Peyer's patch (tissue), 4 donors: ENCODE results near the gene KRT78. TPM values are rescaled to one million over a fixed set of nuclear protein-coding genes. Genes with fewer than 3 reads are reported as not detected.
A peak's percentile ranks its signal among the peaks of the same experiment; 100 is the strongest.
"Not testable (repeated sequence)": the region's sequence is repeated elsewhere in the genome, so short reads cannot be mapped to it uniquely, and the experiment has no call there.

Source experiments
- DNase-seq, 3 donors: peaks; one replicate each; pipeline ENCODE4 v3.0.0-alpha.2; 2017 to 2019
- H3K27ac ChIP-seq, 4 donors: fragments of 200-600 bp; sonication (generic); one replicate each; pipeline ENCODE4 v1.5.1; 2016 to 2019
- H3K27me3 ChIP-seq, 2 donors: fragments of 200-600 bp; sonication (generic); one replicate each; pipeline ENCODE4 v1.5.1; 2019
- H3K36me3 ChIP-seq, 3 donors: fragments of 200-600 bp; sonication (generic); one replicate each; pipeline ENCODE4 v1.5.1; 2016 to 2019
- H3K4me1 ChIP-seq, 4 donors: fragments of 200-600 bp; sonication (generic); one replicate each; pipeline ENCODE4 v1.5.1; 2016 to 2019
- H3K4me3 ChIP-seq, 4 donors: fragments of 200-600 bp; sonication (generic); 1 replicate in 3 of 4; 2 replicates in 1 of 4; pipeline ENCODE4 v1.5.1; 2016 to 2019; ENCODE audit warnings: mild to moderate bottlenecking in 1 of 4
- H3K9me3 ChIP-seq, 4 donors: fragments of 200-600 bp; sonication (generic); one replicate each; pipeline ENCODE4 v1.5.1; 2016 to 2019; ENCODE audit warnings: mild to moderate bottlenecking in 1 of 4
- POLR2A ChIP-seq, 2 donors: fragments of 450-650 bp; IDR thresholded peaks; one replicate each; pipeline ENCODE4 v1.5.1; 2017; ENCODE audit warnings: antibody characterized with exemption in 2 of 2, mild to moderate bottlenecking in 2 of 2, moderate library complexity in 2 of 2
- total RNA-seq, 4 donors: library from RNA; depleted of rRNA; stranded (reverse); fragments of >200 nt; gene quantifications; one replicate each; pipeline ENCODE4 v1.1.0, GENCODE V29; 2016
- TF ChIP-seq, protein P1 (sequence below), 6 experiments: fragments of 450-650 bp in 4 of 6; fragments of 200-600 bp in 2 of 6; sonication (generic) in 1 of 6; IDR thresholded peaks; one replicate each; pipeline ENCODE4 v1.5.1; 2017 to 2019; ENCODE audit warnings: antibody characterized with exemption in 6 of 6, mild to moderate bottlenecking in 3 of 6, moderate library complexity in 1 of 6

The KRT78 gene
- total RNA-seq, 4 donors from 2014 or later, result not detected

DNA sequence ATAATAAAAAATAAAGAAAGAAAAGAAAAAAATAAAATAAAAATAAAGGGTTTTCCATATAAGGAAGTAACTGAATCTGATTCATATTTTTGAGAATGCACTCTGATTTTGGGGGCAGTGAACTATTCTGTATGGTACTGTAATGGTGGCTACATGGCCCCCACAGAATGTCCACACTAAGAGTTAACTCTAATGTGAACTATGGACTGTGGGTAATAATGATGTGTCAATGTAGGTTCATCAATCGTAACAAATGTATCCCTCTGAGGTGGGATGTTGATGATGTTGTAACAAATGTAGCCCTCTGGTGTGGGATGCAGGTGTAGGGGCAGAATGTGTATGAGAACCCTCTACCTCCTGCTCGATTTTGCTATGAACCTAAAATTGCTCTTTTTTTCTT lies 42.2 kb upstream of the KRT78 start:
- no peaks in the 10 kb centered on the region for H3K36me3 ChIP-seq
- no peak for DNase-seq
- no peak overlapping the region for H3K27ac ChIP-seq
- H3K4me1 ChIP-seq, result peaks cover 0 to 7% (median 0%) of the 10 kb centered on the region in 4 donors
- H3K4me3 ChIP-seq, result no peak overlapping the region
- H3K27me3 ChIP-seq, result no peaks in the 10 kb centered on the region
- H3K9me3 ChIP-seq, result no peaks in the 10 kb centered on the region
- TF ChIP-seq, protein P1, sequence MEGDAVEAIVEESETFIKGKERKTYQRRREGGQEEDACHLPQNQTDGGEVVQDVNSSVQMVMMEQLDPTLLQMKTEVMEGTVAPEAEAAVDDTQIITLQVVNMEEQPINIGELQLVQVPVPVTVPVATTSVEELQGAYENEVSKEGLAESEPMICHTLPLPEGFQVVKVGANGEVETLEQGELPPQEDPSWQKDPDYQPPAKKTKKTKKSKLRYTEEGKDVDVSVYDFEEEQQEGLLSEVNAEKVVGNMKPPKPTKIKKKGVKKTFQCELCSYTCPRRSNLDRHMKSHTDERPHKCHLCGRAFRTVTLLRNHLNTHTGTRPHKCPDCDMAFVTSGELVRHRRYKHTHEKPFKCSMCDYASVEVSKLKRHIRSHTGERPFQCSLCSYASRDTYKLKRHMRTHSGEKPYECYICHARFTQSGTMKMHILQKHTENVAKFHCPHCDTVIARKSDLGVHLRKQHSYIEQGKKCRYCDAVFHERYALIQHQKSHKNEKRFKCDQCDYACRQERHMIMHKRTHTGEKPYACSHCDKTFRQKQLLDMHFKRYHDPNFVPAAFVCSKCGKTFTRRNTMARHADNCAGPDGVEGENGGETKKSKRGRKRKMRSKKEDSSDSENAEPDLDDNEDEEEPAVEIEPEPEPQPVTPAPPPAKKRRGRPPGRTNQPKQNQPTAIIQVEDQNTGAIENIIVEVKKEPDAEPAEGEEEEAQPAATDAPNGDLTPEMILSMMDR (IDR thresholded peaks at IDR 0.05), result no peak
- no peak for TF ChIP-seq POLR2A (IDR thresholded peaks at IDR 0.05)

DNA sequence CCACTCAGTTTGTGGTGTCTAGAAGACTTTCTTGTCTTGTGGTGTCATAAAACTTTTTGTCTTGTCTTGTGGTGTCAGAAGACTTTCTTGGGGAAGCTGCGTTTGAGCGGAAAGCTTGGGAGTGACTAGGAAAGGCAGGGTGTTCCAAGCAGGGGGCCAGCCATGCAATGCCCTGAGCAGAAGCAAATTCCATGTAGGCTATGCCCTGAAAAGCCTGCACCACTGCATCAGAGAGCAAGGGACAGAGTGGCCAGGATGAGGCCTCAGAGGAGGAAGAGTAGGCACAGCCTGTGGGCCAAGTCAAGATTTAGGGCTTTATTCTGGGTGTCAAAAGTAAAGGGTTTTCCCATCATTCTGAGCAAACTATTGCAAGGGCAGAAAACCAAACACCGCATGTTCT lies 41.6 kb upstream of the KRT78 start:
- Histone ChIP-seq H3K4me1 (peaks cover 0 to 1% (median 0%) of the 10 kb centered on the region in 4 donors), H3K27me3 (no peaks in the 10 kb centered on the region), H3K36me3 (no peaks in the 10 kb centered on the region), H3K27ac (no peak overlapping the region), H3K9me3 (no peaks in the 10 kb centered on the region), H3K4me3 (no peak overlapping the region)
- TF ChIP-seq POLR2A (IDR thresholded peaks at IDR 0.05), result no peak
- TF ChIP-seq, protein P1 (IDR thresholded peaks at IDR 0.05), result no peak
- DNase-seq, result no peak

DNA sequence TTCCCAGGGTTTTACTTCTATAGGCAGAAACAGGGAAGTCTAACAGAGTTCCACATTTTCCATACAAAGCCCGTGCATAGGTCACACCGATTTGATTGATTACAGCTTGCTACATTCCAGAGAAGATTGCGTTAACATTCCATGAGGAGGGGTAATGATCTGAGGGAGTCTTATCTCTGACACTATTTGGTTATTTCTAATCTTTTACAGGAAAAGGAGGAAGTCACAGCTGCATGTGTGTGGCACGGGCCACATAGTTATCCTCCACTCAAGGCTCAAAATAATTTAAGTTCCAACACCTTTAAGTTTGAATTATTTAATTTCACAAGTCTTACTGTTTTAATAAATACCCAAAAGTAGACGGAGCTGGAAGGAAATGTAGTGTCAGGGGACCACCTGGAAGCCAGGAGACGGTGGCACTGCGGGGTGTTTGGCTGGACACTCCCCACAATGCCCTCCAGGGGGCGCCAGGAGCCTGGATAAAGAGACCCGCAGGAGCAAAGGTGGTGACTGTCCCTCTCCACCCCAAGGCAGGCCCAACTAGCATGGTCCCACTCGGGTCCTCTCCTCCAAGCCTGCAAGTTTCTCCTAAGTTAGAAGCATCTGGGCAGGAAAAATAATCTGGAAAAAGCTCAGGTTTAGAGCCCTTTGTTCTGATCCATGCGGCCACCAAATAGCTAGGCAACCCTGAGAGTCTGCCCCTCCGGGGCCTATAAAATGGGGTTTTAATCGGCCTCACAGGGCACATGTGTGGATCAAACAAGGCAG lies 35.9 kb upstream of the KRT78 start:
- H3K9me3 ChIP-seq, result no peaks in the 10 kb centered on the region
- H3K4me1 ChIP-seq, result peaks cover 0 to 6% (median under 1%) of the 10 kb centered on the region in 4 donors
- peak overlapping the region in 3 of 4 donors; percentile 22 to 51 (median 47) for H3K27ac ChIP-seq
- TF ChIP-seq, protein P1 (IDR thresholded peaks at IDR 0.05), result peak; percentile 60 to 98 (median 92)
- peak in 1 of 2 donors; percentile 28 for TF ChIP-seq POLR2A (IDR thresholded peaks at IDR 0.05)
- no peaks in the 10 kb centered on the region for H3K36me3 ChIP-seq
- peak; percentile 74 to 92 (median 90) for DNase-seq
- H3K4me3 ChIP-seq, result no peak overlapping the region
- H3K27me3 ChIP-seq, result no peaks in the 10 kb centered on the region

DNA sequence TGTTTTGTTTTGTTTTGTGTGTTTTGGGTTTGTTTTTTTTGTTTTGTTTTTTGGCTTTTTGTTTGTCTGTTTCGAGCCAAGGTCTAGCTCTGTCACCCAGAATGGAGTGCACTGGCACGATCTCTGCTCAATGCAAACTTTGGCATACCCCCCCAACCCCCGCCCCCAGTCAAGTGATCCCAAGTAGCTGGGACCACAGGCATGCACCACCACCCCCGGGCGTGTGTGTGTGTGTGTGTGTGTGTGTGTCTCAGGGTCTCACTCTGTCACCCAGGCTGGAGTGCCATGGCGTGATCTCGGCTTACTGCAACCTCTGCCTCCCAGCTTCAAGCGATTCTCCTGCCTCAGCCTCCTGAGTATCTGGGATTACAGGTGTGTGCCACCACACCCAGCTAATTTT lies 31.7 kb upstream of the KRT78 start:
- DNase-seq, H3K9me3 ChIP-seq, H3K27me3 ChIP-seq, H3K36me3 ChIP-seq, H3K4me3 ChIP-seq, H3K27ac ChIP-seq: not testable (repeated sequence)
- peaks cover 0 to 25% (median 2%) of the 10 kb centered on the region in 4 donors for H3K4me1 ChIP-seq

DNA sequence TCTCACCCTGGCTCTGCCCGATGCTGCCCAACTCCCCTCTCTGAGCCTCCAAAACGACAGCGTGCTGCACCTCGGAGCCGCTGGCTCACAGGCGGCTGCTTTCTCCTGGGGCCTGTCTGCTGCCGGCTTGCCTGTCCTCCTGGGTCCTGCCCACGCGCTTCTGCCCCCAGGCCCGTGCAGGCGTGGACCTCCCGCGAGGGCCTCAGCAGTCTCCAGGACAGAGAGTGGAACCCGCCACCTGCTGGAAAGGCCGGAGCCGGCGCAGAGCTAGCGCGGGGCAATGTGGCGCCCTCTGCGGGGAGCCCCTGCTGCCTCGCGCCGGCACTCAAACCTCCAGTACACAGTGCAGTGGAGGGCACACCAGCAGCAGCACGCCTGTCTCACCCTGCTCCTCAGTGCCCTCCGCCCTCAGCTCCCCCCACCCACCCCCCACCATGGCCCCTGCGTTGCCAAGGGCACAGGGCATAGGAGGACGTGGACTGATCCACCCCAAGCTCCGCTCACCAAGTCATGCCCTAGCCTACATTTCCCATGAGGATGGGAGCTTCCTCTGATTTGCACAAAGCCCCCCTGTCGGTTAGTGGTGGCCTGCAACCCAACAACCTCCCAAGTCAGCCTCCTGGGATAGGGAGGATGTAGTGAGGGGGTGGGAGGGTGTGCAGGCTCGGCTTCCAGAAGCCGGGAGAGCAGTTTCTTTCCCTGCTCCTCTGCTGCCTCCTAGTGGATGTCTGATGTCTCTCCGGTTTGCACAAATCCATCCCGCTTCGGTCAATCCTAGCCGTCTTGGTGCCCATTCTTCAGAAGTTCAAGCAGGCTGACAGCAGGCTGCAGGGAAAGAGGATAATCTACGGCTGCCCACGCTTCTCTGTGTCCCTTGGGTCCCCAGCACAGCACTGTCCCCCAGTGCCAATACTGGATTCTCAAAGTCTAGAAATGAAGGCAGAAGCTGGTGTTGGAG lies 30.9 kb upstream of the KRT78 start:
- H3K27me3 ChIP-seq, result no peaks in the 10 kb centered on the region
- no peaks in the 10 kb centered on the region for H3K9me3 ChIP-seq
- H3K4me3 ChIP-seq, result peak overlapping the region; percentile 4 to 48 (median 39)
- no peaks in the 10 kb centered on the region for H3K36me3 ChIP-seq
- TF ChIP-seq, protein P1 (IDR thresholded peaks at IDR 0.05), result peak; percentile 37 to 89 (median 78)
- TF ChIP-seq POLR2A (IDR thresholded peaks at IDR 0.05), result no peak
- DNase-seq, result peak; percentile 53 to 89 (median 88)
- peak overlapping the region in 1 of 4 donors; percentile 16 for H3K27ac ChIP-seq
- peaks cover 0 to 32% (median 2%) of the 10 kb centered on the region in 4 donors for H3K4me1 ChIP-seq
